ENCODE results near the gene MAB21L1.

MAB21L1 gene

DNA sequence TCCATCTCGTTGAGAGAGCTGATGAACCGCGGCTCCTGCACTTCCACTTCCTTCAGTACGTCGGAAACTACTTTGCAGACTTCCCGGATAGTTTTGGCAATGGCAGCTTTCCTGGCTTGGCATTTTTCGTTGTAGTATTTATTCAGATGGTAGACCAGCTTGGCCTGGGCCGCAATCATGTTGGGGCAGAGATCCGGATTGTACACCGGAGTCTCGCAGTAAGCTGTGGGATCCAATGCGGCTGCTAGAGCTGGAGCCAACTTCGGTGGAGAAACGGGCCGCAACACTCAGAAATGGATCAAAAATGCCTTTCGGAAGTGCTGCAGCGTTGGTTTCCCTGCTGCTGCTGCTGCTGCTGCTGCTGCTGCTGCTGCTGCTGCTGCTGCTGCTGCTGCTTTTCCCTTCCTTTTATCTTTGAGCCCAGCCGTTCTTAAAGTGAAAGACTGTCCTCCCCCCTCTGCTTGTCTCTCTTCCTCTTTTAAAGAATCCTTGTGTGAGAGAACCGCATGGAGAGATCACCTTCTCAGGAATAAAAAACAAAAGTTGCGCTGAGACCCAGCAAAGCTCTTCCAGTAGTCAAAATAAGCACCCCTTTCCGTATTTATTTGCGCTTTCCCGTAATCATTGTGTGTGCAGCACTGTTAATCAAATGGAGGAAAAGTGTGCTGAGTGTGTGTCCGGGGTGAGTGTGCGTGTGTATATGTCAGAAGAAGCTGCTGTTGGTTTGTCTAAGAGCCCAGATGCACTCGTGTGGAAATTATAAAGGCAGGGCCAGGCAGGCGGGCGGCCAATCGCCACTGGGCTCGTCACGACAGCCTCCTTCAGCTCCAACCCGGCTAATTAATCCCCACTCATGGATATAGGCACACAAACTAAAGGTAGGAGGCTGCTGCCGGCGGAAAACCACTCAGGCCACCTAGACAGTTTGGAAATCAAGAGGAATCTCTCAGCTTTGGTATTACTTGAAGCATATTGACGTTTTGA lies at the start of gene MAB21L1:
MAB21L1 (minus strand) TSS at position 730 of the 984 bp plus-strand sequence; CDS start at position 179, 551 bp downstream.
- DNase-seq (ENCODE audit: low read depth in 2 of 2): no peak

DNA sequence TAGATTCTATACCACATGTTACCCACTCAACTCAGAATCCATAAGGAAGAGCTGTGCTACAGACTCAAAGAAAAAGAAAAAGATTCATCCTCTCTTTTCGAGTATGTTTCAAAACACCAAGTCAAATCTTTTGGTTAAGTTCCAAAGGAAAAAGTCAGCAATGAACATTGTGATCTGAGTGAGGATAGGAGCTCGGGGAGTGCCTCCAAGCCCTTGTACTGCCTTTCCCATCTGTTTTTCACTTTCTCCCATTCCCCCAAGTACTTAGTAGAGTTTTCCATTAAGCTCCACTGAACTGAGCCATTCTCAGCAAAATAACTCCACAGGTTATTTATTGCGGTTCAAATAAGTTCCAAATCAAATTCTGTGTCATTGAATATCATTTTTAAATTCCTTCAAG lies 47.7 kb upstream of the MAB21L1 start:
- no peak for DNase-seq (ENCODE audit: low read depth in 2 of 2)

DNA sequence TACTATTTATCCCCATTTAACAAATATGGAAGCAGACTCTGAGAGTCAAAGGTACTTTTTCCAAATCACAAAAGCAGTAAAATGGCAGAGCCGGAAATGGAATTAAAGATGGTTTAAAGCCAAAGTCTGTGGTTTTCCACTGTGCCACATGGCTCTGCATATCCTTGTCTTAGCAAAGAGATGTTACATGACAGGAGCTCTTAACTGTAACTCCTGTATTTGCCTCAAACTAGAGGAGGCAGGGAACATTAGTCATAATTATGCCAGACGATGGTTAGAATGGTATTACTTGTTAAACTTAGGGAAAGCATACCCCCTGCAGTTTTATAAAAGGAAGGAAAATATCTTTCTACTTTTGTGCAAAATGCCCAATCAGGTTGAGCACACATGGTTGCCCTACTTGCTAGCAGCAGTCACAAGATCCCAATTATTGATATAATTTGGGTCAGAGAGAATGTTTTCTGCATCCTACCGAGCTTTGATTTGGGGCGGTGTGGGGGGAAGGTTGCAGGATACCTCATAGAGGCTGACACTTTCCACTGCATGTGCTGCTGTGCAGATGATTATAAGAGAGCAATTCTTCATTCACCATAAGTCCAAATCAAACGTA lies 42.0 kb upstream of the MAB21L1 start:
- no peak for DNase-seq (ENCODE audit: low read depth in 2 of 2)

DNA sequence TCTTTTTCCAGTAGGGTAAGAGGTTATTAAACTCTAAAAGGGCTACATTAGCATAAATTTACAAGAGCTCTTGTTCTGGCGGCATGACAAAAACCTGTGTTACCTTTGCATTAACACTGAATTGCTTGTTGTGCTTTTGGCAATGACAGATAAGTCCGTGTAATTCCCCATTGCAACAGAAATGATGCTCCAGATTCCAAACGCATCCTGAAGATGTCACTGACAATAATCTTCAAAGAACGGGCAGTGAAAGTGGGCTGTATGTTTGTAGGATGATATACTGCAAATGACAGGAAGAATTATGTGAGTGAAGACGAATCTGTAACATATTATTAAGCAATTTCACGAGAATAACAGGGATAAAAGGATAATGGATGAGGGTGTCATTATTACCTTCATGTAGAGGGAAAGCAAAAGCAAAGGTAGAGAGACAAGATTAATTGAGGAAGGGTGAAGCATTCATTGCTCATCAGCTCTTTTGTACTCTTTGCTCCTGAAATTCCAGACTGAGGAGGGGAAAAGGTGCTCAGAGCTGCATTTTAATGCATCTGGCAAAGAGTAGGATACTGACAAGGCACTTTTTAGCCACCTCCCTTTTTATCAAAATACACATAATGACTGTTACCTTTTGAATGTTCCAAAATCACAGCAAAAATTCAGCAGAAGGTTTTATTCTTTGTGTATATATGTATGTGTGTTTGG lies 38.5 kb upstream of the MAB21L1 start:
- no peak for DNase-seq (ENCODE audit: low read depth in 2 of 2)

DNA sequence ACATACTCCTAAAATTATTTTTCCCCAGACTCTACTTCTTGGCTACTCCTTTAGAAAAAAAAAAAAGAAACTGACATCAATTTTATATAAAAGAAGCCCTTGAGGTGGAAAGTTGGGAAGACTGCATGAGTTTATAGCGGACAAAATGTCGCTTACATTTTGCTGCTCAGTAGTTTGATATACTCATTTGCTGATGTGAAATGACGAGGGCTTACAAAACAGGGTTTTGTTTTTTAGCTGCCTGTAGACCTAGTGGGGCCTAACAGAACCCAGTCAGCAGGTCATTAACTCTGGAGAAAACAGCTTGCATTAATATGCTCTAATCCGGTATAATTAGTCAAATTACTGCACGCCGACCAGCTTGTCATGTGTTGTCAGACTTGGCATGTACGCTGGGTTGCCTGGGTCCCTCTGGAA lies 37.6 kb upstream of the MAB21L1 start:
- DNase-seq (ENCODE audit: low read depth in 2 of 2): no peak

DNA sequence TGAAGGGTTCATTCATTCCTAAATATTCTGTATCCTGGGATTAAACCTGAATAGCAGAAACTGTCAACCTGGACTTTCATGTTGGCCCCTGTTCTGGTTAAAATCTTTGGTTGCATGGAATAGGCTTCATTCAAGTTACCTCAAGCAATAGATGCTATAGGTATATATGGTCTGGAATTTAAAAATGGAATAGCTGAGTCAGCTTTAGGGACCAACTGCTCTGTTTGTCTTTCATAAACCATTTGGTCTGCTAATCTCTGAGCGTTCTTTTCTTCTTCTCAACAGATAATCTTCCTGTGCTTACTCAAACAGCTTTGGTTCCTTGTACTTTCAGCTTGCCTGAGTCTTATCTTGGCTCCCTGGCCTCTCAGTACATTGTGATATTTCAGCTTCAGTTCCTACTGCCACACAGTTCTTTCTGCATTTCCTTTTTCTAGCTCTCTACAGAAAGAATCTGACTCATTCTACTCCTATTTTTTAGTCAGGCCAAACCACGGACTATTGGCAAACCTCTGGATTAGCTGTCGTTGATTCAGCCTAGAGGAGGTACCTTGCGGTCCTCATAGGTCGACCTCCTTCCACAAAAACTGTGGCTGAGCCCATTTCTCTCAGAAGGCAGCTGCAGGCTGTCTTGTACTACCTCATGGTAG lies 35.9 kb upstream of the MAB21L1 start:
- no peak for DNase-seq (ENCODE audit: low read depth in 2 of 2)

DNA sequence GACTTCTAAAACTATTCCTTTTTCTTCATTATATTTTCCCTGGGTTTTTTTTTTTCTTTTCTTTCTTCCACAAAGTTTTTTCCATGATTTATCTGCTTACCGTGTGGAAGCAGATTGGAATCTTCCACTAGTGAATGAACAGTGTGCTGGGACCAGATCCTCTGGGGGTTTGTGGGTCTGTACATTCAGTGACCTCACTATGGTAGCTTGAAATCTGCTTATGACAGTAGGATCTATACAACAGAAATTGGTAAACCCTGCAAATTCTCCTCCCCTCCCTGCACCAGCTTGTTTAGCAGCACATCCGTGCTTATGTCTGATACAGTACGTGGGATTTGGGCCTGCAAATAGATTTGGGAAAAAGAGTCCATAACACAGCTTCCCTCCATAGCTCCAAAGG lies 26.0 kb upstream of the MAB21L1 start:
- DNase-seq (ENCODE audit: low read depth in 2 of 2): no peak

DNA sequence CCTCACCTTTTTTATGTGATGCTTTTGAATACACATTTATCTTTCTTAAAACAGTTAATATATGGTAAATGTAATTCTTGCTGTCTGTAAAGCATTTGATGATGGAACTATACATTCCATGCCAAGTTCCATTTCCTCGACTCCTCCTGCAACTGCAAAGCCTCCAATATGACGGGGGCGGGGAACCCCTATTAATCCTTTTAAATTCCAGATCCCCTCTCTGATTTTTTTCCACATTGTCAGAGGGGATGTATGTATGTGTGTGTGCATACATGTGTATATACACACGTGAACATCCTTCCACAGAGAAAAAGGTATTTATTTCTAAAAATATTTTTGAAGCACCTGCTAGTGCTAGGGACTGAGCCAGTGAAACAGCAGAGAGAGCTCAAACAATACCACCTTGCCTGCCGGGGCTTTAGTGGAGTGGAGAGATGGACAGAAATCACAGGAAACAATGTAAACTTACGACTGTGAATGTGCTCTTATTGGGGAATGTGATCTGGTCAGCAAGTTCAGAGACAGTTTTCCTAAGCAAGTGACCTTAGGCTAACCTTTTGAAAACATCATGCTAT lies 25.3 kb upstream of the MAB21L1 start:
- DNase-seq (ENCODE audit: low read depth in 2 of 2): no peak

DNA sequence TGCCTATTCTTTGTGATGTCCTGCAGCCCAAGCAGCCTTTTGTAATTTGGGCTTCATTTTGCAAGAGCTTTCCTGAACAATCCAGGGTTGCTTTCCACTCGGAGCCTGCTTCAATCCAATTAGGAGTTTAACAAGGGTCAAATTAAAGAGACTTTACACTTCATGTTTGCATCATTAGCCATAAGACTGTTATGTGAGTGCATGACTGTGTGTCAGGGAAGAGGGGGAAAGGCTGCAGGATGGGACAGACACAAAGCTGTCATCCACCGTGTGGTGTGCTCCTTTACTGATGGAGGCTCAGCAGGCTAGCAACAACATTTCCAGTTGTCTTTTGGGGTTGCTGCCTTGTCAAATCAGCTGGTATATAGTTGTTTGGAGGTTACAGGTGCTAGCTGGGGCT lies 23.7 kb upstream of the MAB21L1 start:
- no peak for DNase-seq (ENCODE audit: low read depth in 2 of 2)

DNA sequence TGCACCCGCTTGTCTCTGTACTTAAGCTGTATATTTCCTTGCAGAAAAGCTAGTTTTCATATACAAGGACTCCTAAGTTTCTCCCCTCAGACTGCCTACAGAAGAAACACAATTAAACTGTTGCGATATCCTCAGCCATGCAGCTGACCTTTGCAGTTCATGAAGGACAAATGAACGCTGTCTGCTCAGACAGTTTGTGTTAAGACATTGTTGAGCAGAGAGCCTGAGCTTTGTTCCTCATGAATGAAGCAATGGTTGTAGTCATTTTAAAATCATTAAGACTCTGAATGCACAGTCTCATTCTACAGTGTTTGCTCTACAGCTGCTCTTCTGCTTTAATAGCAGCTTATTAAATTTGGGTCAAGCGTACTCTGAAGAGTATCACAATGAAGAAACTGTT lies 23.2 kb upstream of the MAB21L1 start:
- no peak for DNase-seq (ENCODE audit: low read depth in 2 of 2)

DNA sequence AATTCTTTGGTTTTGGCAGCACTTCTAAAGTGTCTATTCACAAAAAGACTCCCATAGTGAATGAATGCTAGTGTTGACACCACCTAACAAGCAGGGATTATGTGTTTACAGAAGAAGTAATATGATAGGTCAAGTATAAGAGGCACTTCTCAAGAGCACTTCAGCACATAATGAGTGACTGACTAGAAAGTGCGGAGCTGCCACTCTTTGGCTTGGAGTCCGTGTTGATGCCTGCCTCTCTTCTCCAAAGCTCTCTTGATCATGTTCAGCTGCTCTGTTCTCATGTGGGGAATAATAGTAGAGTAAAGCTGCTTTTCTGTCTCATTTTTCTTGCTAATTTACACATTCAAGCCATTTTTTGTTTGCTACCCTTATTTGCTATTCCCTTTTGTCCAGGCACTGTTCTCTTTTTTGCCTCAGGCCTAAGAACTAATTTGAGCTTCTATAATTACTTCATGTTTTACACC lies 22.7 kb upstream of the MAB21L1 start:
- no peak for DNase-seq (ENCODE audit: low read depth in 2 of 2)

DNA sequence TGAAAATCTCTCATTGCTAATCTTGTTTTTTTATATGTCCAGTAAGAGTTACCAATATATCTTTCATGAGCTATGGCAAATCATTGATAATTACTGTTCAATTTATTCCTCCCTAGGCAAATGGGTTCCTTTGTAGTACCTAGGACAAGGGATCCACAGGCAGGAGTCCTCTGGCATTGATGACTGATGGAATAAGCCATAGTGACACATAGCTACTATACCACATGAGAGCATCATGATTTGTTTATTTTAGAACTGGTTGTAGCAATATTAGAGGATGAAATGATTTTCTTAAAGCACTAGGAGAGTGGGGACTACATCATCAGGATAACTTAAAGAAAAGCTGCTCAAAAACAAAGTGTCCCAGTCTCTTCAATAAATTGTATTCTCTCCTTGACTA lies 21.7 kb upstream of the MAB21L1 start:
- no peak for DNase-seq (ENCODE audit: low read depth in 2 of 2)

DNA sequence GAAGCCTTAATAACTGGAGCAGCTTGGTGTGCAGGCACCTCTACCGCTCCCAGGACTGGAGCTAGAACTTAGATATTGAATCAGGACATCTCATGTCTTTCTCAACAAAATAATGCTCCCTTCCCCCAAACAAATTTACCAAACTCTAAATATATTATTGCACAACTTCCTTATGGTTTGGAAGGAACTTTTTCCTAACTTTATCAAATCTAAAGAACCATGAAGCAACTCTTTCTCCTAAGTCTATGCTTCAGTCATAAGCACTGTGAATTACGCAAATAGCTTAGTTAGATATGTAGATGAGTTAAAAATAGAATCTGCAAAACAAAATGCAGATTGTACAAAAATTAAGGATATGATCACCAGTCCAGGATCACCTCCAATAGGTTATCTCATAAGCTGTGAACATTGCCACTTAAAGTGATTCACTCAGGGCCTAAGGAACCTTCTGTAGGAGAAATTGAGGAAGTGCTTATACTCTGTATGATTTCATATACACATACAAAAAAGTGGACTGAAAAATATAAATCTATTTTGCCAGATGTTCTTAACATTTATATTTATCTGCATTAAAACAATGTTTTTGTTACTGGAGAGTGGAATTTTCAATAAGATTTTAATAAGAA lies 20.4 kb upstream of the MAB21L1 start:
- no peak for DNase-seq (ENCODE audit: low read depth in 2 of 2)

DNA sequence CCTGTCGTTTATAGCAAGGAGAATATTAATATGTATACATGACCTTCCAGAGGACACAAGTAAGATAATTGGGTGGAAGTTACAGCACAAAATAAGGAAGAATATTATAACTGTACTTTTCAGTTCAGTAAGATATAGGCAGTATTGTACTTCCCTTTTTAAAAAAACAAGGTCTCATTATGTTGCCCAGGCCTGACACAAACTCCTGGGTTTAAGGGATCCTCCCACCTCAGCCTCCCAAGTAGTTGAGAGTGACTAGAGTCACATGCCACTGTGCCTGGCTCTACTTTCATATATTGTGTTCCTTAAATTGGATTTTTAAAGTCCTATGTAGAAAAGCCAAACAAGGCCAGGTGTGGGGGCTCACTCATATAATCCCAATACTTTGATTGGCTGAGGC lies 19.5 kb upstream of the MAB21L1 start:
- DNase-seq (ENCODE audit: low read depth in 2 of 2): no peak

DNA sequence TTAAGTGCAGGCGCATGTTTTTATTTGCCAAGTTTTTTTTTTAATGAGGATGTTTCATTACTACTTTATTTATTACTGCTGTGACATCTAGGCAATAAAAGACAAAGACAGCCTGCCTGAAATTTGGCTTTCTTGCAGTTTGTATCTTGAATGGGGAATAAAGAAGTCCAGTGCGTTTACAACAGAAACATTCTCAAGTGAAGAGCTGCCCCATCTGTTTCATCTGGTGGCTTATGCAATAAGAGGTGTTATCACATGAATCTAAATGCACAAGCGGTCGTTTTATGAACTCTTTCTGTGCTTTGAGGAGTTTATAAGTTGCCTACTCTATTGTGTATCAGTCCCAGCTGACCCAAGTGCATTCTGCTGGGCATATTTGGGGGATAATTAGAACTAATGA lies 12.6 kb upstream of the MAB21L1 start:
- DNase-seq (ENCODE audit: low read depth in 2 of 2): no peak

DNA sequence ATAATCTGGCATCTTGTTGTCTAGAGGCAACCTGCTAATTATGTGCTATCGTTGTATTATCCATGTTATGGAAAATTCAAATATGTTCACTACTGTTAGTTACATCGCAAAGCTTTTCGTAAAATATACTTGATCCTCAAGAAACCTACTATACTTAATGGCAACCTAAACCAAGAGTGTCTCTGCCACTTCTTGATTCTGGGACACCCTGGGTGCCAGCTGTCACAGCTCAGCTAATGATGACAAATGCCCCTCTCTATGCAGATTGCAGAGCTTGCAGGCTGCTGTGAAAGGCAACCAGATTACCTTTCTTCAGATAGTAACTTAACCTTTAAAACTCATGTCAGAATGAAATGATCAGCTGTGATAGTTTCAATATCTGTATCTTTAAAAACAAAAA lies 8.9 kb upstream of the MAB21L1 start:
- no peak for DNase-seq (ENCODE audit: low read depth in 2 of 2)

DNA sequence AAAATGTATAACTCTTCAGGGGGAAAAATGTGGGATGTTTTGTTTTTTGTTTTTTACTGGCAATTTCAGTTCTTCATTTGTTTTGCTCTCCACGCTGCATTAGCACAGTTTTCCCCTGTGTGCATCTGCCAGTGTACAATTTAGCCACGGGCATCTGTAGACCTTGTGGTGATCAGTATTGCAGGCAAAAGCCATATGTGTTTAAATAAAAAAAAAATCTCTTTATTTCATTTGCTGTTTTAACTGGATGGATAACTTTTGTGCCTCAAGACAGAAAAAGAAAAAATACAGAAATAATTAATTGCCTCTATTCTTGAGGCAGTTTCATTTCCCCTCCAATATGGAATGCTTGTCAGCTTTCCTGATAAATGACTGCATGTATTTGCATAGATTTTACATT lies 7.9 kb upstream of the MAB21L1 start:
- no peak for DNase-seq (ENCODE audit: low read depth in 2 of 2)

DNA sequence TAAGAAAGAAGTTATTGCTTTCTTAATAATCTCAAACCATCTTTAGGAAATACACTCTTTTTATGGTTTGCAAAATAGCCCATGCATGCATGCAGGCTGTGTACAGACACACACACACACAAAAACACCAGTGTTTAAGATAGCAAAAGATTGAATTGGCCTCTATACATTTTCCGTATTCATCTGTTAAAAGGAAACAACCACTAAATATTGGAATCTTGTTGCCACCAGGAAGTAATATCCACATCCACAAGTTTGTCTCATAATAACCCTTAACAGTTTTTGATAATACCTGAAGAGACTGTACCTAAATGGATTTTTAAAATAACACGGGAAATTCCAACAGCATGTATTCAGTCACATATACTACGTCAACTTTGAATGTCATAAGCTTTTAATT lies 7.3 kb upstream of the MAB21L1 start:
- DNase-seq (ENCODE audit: low read depth in 2 of 2): no peak

DNA sequence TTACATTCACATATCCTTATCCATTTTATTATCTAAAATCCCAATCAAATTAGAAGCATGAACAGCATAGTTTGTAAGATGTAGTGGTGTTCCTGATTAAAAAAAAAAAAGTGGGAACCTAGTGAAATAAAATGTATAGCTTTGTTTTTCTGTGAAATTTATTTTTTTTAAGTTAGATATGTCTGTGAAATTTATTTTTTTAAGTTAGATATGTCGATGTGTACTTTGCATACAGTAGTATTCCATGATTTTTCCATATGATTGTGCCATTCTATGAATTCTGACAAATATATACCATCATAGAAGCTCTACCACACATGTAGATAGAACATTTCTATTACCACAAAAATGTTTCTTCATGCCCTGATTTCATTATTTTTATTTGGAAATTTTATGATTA lies 6.0 kb upstream of the MAB21L1 start:
- DNase-seq (ENCODE audit: low read depth in 2 of 2): no peak

DNA sequence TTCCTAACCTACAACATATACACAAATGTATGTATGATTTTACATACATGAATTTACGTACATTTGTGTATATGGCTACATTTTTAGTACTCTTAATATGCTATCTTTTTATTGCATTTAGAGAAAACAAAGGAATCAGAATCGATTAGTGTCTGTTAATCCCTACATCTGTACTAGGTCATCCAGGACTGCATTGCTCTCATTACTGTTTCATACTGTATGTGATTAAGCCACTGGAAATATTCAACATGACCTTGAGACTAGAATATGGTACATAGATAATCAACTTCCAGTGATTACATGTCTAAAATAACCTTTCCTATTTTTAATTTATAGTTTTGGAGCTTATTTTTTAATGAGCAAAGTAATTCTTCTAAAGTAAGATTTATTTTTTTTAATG lies 5.3 kb upstream of the MAB21L1 start:
- no peak for DNase-seq (ENCODE audit: low read depth in 2 of 2)

DNA sequence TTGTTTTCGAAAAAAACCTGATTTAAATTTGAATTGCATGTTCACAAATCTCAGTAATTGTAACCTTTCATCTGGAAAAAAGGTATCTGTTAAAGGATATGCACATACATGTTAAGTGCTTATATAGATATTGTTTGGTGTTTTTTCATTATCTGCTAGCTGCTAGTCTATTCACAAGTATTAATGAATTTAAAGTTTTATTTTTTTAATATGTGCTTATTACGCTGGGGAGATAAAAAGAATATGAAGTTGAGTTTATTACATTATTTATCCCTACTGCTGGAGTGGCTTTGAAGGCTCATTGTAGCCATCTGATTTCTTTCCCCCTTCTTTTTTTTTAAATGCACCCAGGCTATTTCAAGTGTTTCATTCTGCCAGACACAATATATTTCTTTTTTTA lies 3.9 kb upstream of the MAB21L1 start:
- no peak for DNase-seq (ENCODE audit: low read depth in 2 of 2)

Measured in stimulated activated CD4-positive, alpha-beta T cell treated with anti-CD3 and anti-CD28 coated beads, Interleukin-15, amount 100 ng/mL, for 48 hours (primary cell).